SK-N-SH (cell line): ENCODE results near the gene TADA2A.

Source experiments
- TF ChIP-seq, protein P1 (sequence below): fragments of 200-600 bp; sonication (generic); IDR thresholded peaks from 2 replicates; pipeline ENCODE4 v1.6.1; 2017; ENCODE audit warnings: antibody characterized with exemption, mild to moderate bottlenecking, moderate library complexity
- TF ChIP-seq, protein P2 (sequence below): IDR thresholded peaks from 2 replicates; pipeline ENCODE4 v1.6.1; 2012; ENCODE audit warnings: mild to moderate bottlenecking, low read depth, low read length, moderate library complexity

DNA sequence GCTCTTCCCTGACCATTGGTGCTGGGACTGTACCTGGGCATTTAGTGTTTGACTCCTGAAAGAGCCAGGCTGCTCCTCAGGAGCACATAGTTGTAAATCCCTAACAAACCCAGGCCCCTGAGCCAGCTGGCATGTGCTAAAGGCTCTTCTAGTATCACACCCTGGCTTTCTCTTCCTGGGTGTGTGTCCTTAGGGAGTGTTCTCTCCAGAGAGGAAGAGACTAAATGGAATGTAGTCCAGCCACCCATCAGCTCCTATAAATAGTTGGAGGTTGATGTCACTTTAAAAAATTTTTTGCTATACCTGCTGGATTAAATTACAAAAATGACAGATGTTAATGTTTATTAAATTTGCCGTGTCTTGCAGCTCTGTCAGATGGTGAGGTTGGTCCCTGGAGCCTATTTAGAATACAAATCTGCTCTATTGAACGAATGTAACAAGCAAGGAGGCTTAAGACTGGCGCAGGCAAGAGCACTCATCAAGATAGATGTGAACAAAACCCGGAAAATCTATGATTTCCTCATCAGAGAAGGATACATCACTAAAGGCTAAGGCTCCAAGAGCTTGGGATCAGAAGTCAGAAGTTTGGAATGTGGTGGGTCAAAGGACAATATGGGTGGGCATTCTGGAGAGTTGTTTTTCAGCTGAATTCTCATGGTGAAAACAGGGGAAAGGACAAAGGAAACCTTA lies 69.9 kb downstream of the TADA2A start:
- TF ChIP-seq, protein P1, sequence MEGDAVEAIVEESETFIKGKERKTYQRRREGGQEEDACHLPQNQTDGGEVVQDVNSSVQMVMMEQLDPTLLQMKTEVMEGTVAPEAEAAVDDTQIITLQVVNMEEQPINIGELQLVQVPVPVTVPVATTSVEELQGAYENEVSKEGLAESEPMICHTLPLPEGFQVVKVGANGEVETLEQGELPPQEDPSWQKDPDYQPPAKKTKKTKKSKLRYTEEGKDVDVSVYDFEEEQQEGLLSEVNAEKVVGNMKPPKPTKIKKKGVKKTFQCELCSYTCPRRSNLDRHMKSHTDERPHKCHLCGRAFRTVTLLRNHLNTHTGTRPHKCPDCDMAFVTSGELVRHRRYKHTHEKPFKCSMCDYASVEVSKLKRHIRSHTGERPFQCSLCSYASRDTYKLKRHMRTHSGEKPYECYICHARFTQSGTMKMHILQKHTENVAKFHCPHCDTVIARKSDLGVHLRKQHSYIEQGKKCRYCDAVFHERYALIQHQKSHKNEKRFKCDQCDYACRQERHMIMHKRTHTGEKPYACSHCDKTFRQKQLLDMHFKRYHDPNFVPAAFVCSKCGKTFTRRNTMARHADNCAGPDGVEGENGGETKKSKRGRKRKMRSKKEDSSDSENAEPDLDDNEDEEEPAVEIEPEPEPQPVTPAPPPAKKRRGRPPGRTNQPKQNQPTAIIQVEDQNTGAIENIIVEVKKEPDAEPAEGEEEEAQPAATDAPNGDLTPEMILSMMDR = no peak
- TF ChIP-seq, protein P2, sequence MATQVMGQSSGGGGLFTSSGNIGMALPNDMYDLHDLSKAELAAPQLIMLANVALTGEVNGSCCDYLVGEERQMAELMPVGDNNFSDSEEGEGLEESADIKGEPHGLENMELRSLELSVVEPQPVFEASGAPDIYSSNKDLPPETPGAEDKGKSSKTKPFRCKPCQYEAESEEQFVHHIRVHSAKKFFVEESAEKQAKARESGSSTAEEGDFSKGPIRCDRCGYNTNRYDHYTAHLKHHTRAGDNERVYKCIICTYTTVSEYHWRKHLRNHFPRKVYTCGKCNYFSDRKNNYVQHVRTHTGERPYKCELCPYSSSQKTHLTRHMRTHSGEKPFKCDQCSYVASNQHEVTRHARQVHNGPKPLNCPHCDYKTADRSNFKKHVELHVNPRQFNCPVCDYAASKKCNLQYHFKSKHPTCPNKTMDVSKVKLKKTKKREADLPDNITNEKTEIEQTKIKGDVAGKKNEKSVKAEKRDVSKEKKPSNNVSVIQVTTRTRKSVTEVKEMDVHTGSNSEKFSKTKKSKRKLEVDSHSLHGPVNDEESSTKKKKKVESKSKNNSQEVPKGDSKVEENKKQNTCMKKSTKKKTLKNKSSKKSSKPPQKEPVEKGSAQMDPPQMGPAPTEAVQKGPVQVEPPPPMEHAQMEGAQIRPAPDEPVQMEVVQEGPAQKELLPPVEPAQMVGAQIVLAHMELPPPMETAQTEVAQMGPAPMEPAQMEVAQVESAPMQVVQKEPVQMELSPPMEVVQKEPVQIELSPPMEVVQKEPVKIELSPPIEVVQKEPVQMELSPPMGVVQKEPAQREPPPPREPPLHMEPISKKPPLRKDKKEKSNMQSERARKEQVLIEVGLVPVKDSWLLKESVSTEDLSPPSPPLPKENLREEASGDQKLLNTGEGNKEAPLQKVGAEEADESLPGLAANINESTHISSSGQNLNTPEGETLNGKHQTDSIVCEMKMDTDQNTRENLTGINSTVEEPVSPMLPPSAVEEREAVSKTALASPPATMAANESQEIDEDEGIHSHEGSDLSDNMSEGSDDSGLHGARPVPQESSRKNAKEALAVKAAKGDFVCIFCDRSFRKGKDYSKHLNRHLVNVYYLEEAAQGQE = no peak
